ENCODE data around the gene SPON1.
A peak's percentile ranks its signal among the peaks of the same experiment; 100 is the strongest.
"Not testable (repeated sequence)": the region's sequence is repeated elsewhere in the genome, so short reads cannot be mapped to it uniquely, and the experiment has no call there.

The SPON1 gene

DNA sequence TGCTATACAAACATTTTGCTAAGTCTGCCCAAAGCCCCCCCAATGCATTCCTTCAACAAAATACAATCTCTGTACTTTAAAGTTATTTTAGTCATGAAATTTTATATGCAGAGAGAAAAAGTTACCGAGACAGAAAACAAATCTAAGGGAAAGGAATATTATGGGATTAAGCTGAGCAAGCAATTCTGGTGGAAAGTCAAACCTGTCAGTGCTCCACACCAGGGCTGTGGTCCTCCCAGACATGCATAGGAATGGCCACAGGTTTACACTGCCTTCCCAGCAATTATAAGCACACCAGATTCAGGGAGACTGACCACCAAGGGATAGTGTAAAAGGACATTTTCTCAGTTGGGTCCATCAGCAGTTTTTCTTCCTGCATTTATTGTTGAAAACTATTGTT lies 304.1 kb downstream of the SPON1 start:
- no peak overlapping the region for H3K4me3 ChIP-seq (replicated peaks in 1 of 2; ENCODE audit: low read depth in 2 of 2, low read length in 2 of 2)
- no peak for DNase-seq (ENCODE audit: low read depth in 2 of 2)
- TF ChIP-seq, protein P1, sequence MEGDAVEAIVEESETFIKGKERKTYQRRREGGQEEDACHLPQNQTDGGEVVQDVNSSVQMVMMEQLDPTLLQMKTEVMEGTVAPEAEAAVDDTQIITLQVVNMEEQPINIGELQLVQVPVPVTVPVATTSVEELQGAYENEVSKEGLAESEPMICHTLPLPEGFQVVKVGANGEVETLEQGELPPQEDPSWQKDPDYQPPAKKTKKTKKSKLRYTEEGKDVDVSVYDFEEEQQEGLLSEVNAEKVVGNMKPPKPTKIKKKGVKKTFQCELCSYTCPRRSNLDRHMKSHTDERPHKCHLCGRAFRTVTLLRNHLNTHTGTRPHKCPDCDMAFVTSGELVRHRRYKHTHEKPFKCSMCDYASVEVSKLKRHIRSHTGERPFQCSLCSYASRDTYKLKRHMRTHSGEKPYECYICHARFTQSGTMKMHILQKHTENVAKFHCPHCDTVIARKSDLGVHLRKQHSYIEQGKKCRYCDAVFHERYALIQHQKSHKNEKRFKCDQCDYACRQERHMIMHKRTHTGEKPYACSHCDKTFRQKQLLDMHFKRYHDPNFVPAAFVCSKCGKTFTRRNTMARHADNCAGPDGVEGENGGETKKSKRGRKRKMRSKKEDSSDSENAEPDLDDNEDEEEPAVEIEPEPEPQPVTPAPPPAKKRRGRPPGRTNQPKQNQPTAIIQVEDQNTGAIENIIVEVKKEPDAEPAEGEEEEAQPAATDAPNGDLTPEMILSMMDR (IDR thresholded peaks at IDR 0.05; ENCODE audit: low read depth, low read length) = no peak

DNA sequence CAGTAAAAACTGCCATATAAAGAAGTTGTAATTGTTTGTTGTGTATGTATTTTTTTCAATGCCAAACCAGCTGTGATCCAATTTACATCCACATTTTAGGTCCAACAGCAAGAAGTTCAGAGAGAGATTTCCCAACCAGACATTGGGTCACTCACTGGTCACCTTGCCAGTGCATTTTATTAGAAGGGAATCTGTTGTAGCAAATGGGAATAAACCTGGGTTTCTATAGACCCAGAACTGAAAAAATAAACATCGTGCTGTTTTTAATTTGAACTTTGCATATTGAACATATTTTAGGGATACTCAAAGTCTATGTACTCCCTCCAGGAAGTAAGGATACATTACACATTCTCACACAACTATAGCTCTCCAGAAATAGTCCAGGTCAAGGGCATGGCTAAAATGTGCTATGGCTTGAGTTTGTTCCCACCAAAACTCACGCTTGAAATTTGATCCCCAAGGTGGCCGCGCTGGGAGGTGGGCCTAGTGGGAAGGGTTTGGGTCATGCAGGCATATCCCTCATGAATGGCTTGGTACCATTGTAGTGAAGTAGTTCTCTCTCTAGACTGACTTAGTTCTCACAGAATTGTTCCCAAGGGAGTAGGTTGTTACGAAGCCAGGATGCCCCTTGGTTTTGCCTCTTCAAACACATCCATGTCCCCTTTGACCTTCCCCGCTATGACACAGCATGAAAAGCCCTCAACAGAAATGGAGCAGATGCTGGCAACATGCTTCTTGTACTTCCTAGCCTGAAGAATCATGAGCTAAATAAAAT lies 305.5 kb downstream of the SPON1 start:
- H3K4me3 ChIP-seq (replicated peaks in 1 of 2; ENCODE audit: low read depth in 2 of 2, low read length in 2 of 2) = no peak overlapping the region
- TF ChIP-seq, protein P1 (IDR thresholded peaks at IDR 0.05; ENCODE audit: low read depth, low read length) = no peak
- DNase-seq (ENCODE audit: low read depth in 2 of 2) = peak in 1 of 2 donors; percentile 34

DNA sequence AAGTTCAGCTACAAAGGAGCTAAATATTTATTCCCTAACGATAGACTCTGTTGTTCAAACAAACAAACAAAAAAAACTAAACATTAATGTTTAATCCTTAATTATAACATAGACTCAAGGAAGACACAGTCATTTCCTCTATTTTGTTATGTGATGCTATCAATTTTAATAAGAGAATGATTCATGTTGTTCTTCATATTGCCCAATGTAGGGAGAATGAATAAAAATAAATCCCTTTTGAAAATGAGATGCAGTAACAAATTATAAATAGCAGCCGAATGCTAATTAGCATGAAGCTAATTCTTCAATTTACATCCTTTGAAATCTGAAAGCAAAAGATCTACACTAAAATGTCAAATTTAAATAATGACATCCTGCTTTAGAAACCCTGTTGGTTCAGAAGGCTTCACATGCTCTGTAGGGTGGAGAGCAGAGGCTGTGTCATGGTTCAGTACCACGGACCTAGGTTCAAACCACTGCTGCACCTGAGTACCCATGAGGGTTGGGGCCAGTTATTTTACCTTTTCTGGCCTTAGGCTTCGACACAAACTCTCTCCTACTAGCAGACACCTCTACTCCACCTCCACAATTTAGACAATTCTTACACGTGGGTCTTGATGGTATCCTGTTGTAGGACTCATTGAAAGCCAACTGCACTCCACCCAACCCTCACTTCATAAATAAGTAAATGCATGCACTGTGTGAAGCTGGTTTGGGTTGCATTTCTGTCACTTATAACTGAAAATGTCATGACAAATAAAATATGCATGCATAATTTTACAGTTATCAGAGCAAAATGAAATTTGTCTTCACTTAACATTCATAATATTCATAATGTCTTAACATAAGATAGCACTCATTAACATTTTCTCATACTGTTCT lies 307.4 kb downstream of the SPON1 start:
- no peak overlapping the region for H3K4me3 ChIP-seq (replicated peaks in 1 of 2; ENCODE audit: low read depth in 2 of 2, low read length in 2 of 2)
- TF ChIP-seq, protein P1 (IDR thresholded peaks at IDR 0.05; ENCODE audit: low read depth, low read length) = no peak
- DNase-seq (ENCODE audit: low read depth in 2 of 2) = no peak

DNA sequence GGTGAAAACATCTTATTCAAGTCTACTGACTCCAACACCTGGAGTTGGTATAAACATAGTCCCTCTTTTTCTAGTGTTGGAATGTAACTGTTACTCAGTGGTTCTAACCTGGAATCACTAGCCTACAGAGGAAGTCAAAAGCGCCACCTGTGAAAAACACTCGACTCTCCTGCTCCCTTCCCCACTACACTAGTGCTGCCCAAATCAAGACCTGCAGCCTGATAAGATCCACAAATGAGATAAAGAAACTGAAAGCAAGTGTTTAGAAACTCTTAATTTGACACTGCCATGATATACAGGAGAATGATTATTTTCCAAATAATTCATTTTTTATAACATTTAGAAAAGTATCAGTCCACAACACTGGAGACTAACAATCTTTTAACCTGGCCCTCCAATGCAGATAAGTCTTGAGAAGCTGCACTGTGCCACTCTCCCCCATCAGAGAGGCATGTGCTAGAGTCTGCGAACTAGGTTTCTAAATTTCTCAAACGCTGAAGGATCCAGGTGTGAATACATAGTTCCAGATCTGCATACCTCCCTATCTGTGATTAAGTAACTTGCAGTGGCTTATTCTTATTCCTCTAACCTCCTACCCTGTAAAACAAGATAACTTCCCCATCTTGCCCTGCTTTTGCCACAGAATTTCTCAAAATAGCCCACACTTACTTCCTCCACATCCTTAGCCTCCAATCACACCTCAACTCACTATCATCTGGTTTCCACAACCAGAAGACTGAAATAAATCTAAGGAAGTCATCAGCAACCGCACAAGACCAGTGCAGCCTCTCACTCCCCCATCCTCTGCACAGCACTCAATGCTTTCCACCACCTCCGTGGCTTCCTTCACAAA lies 308.4 kb downstream of the SPON1 start:
- H3K4me3 ChIP-seq (replicated peaks in 1 of 2; ENCODE audit: low read depth in 2 of 2, low read length in 2 of 2) = no peak overlapping the region
- no peak for DNase-seq (ENCODE audit: low read depth in 2 of 2)
- TF ChIP-seq, protein P1 (IDR thresholded peaks at IDR 0.05; ENCODE audit: low read depth, low read length) = no peak

DNA sequence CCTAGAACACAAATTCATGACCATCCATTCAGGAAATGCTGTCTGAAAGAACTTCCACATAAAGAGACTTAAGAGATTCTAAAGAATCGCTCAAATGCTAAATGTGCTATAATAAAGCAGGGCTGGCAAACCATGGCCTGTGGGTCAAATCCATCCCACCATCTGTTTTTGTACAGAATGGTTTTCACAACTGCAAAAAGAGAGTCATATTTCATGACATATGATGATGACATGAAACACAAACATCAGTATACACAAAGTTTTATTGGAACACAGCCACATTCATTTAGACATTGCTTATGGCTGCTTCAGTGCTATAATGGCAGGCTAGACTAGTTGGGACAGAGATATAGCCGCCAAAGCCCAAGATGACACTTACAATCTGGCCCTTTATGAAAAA lies 311.4 kb downstream of the SPON1 start:
- TF ChIP-seq, protein P1 (IDR thresholded peaks at IDR 0.05; ENCODE audit: low read depth, low read length) = no peak

DNA sequence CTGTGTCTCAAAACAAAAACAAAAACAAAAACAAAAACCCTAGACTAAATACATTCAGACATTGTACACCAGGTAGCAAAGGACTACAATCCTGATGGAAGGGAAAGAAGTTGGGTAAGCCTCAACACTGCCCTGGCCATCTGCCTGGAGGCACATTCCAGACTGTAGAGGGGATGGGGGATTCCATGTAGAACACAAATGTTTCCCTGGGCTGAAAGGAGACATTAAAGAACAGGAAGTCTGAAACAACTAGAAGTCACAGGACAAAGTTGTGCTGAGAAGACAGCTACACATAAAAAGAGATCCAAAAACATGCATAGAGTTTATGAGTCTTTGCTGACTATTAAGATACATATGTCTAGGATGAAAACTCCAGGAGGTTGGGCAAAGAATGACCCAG lies 312.6 kb downstream of the SPON1 start:
- DNase-seq (ENCODE audit: low read depth in 2 of 2) = peak; percentile 48 to 67
- H3K4me3 ChIP-seq (replicated peaks in 1 of 2; ENCODE audit: low read depth in 2 of 2, low read length in 2 of 2) = no peak overlapping the region
- TF ChIP-seq, protein P1 (IDR thresholded peaks at IDR 0.05; ENCODE audit: low read depth, low read length) = no peak

More for the DNA sequence above, 311.4 kb downstream of the SPON1 start:
- no peak overlapping the region for H3K4me3 ChIP-seq (replicated peaks in 1 of 2; ENCODE audit: low read depth in 2 of 2, low read length in 2 of 2)
- no peak for DNase-seq (ENCODE audit: low read depth in 2 of 2)

DNA sequence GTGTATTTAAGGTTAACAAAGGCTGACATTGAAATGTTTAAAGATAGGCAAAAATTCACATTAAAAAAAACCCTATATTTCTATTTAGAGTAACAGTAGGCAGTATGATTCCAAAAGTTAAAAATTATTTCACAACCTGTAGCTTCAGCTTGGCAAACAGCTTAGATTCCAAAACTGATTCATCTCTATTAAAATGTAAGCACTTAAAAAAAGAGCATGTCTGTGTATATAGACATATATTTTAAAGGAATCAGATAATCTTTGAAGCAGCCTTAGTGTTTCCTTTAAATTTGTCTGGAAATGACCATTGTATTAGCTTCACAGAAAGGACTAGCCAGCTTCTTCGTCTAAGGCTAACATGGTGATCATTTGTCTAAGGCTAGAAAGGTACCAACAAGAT lies 316.3 kb downstream of the SPON1 start:
- not testable (repeated sequence) for H3K4me3 ChIP-seq (replicated peaks in 1 of 2; ENCODE audit: low read depth in 2 of 2, low read length in 2 of 2)

More for the DNA sequence above, 316.3 kb downstream of the SPON1 start:
- DNase-seq (ENCODE audit: low read depth in 2 of 2) = not testable (repeated sequence)

Measured in cardiac fibroblast (primary cell).